TTC549 (cell line): ENCODE data around the gene PEAK1.
A peak's percentile ranks its signal among the peaks of the same experiment; 100 is the strongest.
"Not testable (repeated sequence)": the region's sequence is repeated elsewhere in the genome, so short reads cannot be mapped to it uniquely, and the experiment has no call there.

ENCODE experiments used
- FAIRE-seq: peaks from 2 replicates; lab custom pipeline; 2012; peaks lifted over from hg19 to GRCh38; lab: Jason Lieb, UNC

The PEAK1 gene

DNA sequence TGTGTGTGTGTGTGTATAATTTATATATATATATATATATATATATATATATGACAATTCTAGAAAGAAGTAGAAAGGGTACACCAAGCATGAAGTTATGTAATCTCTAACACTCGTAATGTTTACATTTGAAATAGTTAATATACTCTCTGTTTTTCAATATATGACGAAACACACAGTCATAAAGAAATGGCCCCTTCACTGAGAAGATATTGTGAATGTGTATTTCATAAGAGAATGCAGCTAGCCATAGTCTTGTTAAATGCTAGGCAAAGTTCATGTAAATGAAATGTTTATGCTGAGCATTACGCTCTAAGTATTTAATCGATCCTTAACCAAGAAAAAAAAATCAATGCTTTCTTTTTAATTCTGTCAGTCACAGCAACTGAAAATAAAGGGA lies 194.3 kb downstream of the PEAK1 start:
- FAIRE-seq = no peak

DNA sequence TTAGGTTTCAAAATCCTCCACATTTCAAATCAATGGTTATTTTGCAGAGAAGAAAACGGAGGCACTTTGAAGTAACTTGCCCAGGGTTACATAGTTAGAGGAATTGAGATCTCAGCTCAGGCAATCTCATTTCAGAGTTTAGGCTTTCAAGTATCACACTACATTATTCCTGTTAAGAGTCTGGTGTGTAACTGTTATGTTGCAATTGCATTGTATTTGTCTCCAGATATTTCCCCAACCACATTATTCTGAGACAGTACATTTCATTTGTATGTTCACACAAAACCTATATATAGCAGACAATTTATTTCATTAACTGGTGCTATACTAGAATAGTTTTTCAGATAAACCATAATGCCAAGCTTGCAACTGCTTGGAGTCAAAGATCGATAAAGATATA lies 194.8 kb downstream of the PEAK1 start:
- FAIRE-seq = no peak

DNA sequence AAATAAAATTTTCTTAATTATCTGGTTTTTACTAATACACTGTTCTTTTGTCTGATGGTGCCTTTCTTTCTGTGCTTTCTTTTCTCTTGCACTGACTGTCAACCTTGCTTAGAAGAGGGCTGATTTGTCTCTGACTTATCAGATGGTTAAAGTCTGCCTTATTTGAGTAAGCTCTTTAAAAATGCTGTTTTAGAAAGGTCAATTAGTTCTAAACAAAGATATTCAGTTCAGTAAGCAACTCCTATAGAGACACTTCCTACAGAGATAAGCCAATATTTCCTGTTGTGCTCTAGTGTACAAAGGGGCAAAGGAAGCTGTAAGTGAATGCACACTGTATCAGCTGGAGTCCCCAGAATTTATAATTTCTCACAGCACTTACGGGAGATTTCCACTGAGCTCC lies 195.6 kb downstream of the PEAK1 start:
- FAIRE-seq = no peak

DNA sequence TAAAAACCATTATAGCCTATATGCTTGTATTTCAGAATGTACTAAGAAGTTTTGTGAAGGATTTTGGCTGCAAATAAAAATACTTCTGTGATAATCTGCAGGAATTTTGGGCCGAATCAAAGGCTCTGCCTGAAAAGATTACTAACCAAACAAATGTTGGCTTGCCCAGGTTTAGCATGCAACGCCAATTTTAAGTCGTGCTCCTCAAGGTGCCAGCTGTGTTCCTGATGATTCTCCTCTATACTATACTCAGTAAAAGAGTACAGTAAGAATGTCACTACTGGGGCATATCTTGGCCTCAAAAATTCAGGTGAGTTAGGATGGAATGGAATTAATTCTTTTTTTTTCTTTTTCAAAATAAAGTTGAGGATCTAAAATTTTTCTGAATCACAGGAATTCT lies 198.2 kb downstream of the PEAK1 start:
- FAIRE-seq = no peak

DNA sequence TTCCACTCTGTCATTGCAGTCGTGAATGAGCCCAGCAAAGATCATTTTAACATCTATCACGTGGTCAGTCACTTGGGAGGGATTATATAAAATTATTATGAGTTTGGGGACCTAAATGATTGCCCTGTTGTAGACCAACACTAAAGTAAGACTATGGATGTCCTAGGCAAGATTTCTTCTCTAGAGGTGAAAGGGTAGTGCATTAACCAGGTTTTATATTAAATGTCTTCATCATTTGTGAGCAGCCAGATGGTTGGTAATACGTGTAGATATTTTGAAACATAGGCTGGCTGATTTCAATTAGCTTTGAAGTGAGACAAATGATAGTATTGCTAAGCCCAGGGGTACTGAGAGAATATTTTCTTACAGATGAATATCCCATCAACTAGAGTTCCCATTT lies 198.7 kb downstream of the PEAK1 start:
- FAIRE-seq = no peak

DNA sequence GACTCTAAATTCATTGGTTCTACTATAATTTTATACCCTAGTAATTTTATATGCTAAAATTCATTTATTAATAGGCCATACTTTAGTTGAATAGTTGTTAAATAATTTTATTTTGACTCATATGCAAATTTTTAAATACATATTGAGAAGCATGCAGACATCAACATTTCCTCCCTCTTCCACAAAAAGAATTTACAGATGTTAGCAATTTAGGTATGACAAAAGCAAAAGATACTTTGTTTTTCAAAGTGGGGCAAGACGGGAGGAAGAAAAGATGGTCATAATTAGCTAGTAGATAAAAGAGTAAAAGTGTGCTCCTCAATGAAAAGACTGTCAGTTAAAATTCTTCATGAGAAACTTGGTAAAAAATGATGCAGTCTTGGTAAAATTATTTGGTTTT lies 200.1 kb downstream of the PEAK1 start:
- no peak for FAIRE-seq

DNA sequence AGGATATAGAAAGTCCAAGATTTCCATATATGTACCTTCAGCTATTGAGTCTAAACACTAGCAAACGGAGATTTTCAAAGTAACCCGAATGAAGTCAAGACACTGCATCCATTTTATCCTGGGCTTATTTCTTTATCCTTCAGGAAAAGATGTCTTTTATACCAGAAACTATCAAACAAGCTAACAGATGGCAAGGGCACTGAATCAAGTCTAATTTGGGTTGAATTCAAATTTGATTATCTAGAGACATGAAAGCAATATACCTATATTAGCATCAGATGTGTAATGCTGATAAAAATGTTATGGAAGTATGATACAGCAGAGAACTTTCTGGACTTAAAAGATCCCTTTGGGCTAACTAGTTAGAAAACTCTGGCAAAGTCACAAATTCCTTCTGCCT lies 210.7 kb downstream of the PEAK1 start:
- no peak for FAIRE-seq

DNA sequence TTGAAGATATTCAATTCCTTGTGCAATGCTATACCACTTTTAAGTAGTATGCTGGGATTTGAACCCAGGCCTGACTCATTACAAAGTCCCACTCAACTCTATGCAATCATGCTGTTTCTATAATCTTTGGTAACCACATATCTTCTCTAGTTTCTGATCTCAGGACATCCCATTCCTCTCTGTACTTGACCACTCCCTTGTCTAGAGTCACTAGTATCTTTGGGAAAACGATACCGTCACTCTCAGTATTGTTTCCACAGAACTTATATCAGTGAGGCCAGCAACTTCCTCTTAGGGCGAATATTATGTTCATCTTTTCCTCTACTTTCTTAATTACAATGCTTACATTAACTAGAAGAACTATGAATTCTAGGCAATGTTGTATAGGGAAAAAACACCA lies 211.7 kb downstream of the PEAK1 start:
- no peak for FAIRE-seq

DNA sequence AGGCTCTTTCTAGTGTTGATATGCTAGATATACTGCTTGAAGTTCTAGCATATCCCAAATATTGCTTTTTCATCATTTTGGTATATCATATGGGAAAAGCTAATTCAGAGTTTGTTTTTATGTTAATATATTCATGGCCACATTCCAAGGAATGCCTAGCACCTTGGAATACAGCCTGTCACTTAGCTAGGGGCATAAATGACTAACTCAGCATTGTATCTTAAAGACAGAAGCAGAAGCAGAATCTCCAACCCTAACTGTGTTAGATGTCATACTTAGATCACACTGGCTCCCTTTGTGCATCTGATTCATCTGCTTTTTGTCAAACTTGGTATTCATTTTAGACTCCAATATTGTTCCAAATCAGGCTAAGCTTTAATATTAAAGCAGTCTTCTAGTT lies 218.2 kb downstream of the PEAK1 start:
- FAIRE-seq = no peak

DNA sequence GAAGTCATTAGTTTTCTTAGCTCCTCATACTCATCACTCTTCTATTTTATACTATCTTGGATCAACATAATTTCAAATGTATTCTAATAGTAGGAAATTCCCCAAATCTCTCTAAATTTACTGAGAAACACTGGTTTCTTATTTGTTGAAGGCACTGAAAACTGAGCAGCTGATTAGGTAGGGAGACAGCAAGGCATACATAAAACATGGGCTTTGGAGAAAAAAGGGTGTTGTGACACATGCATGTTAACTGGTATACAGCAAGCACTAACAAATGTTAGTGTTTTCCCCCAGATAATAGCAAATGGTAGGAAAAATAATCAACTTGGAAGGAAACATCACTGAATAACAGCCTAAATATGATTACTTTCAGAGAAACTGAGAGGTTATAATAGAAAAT lies 223.5 kb downstream of the PEAK1 start:
- FAIRE-seq = no peak

DNA sequence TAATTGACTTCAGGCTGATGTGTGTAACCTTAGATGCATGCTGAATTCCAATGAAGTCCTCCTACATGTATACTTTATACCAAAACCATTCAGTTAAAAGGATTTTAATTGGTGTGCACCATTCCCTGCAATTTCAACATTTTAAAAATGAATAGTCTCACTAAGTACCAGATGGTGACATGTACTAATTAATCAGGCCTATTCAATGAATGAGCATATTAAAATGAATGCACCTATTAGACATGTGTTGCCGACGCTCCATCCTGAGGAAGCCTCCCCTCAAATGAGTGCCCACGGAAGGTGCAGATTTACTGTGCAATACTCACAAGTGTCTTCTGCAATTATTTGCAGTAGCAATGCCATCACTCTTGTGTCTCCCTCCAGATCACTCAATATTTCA lies 224.3 kb downstream of the PEAK1 start:
- FAIRE-seq = no peak

DNA sequence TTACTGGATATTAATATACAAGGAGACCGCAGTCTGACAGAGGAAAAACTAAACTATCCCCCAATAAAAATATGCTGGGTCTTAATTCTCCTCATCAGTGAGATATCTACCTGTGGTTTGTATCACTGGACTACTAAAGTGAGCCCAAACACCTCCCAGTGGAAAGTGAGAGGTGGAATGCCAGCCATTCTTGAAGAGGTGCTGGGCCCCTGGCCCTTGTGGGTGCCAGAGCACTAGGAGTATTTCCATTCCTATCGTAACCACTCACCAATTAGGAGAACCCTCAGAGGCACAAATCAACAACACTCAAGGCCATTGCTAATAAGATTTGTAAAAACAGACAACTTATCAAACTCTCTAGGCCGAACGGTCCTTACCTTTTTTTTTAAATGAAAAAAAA lies 227.5 kb downstream of the PEAK1 start:
- no peak for FAIRE-seq

DNA sequence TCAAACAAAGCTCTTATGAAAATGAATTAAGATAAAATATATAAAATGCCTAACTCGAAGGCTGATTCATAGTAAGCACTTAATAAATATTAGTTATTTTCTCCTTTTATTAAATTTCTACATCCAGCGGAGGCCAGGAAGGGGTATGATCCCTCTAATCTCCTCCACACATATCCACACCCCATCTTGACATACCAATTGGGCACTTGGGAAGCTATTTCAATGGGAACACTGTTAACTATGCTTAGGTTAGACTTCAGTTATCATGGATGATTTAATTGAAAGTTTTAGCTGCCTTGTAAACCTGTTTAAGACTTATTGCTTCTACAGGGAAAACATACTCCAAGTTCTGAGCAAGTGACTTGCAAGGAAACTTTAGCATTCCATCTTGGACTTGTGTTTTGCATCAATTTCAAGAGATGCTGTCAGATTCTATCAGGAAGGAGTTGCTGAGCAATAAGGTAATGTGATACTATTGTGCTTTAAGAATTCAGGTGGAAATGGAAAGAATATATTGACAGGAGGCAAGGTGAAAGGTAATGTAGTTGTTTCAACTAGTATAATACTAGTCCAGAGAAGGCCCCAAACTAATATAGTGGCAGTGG lies 228.6 kb downstream of the PEAK1 start:
- no peak for FAIRE-seq

DNA sequence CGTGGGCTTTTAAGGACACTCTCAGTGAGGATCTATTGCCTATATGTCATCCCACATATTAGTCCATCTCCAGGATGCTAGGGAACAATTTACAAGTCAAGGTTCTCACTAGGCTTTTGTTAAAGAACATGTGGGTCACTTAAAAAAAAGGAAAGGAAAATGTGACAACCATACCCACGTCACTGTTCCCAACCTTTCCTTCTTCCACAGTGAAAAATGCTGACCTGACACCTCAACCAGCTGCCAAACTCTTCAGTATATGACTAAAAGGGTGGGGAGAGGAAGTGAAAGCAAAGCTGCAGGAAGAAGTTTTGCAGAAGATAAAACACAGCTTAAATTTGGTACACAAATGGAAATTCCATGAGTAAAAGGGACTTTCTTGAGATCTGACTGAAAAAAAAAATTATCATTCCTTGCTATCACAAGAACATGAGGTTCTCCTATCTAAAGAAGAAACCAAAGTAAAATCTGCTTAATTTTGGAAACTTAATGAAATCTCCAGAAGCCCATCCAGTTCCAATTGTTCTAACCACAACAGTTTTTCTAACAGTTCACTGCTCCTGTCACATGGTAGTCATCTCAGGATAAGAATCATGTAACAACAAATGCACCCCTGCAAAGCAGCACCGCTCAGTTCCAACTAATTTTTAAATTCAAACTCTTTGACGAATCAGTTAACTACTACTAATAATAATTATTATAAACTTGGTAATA lies 232.0 kb downstream of the PEAK1 start:
- FAIRE-seq = no peak

DNA sequence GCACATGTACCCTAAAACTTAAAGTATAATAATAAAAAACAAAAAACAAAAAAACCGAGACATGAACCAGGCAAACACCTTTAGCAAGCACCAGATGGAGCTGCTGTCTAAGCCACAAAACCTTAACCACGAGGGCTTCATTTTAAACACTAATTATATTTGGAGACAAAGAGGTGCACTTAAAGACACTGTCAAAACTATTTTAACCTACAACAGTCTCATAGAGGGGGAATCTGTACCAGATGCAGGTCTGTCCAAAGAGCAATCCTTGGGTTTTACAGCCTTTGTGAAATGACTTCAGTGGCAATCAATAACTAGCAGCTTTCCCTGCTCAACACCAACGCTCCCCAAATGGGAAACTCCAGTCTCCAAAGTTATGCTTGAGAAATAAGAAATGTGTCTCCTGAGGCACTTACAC lies 233.3 kb downstream of the PEAK1 start:
- peak; percentile 34 for FAIRE-seq

DNA sequence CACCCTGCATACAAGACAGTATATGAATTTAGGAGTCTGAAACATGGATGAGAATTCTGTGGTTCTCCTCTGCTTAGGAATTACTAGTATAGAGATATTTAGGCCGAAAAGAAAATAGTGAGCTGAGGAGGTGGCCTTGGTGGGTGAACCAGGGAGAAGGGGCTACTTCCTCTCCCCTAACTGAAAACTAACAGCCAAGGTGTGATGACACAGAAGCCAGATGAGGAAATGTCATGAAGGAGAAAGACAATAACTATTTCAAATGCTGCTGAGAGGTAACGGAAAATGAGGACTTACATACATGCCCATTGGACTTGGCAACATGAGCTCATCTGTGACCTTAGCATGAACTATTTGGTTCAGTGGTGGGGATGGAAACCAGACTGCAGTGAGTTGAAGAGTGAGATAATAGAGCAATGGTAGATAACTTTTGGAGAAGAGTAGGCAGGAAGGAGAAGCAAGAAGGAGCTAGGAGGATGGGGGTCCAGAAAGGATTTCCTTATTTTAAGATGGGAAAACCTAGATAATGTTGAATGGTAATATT lies 234.6 kb downstream of the PEAK1 start:
- no peak for FAIRE-seq

DNA sequence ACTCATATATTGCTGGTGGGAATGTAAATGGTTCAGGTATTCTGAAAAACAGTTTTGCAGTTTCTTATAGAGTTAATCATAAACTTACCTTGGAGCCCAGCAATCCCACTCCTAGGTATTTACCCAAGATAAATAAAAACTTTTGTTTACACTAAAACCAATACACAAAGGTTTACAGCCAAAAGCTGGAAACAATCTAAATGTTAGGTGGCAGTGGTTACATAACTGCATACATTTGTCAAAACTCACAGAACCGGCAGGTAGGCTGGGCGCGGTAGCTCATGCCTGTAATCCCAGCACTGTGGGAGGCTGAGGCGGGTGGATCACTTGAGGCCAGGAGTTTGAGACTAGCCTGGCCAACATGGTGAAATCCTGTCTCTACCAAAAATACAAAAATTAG lies 235.6 kb downstream of the PEAK1 start:
- not testable (repeated sequence) for FAIRE-seq

DNA sequence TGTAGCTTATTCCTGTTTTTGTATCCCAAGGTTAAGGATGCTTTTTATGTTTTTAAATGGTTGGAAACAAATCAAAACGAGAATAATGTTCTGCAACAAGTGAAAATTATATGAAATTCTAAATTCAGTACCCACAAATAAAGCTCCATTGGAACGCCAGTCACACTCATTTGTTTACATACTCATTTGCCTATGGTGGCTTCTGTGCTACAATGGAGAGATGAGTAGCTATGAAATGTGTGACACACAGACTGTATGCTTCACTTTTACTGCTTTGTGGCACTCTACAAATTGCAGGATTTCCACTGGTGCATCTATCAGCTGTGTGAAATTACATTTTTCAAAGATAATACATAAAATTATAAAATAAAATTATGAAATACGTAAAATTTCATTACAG lies 236.8 kb downstream of the PEAK1 start:
- no peak for FAIRE-seq

DNA sequence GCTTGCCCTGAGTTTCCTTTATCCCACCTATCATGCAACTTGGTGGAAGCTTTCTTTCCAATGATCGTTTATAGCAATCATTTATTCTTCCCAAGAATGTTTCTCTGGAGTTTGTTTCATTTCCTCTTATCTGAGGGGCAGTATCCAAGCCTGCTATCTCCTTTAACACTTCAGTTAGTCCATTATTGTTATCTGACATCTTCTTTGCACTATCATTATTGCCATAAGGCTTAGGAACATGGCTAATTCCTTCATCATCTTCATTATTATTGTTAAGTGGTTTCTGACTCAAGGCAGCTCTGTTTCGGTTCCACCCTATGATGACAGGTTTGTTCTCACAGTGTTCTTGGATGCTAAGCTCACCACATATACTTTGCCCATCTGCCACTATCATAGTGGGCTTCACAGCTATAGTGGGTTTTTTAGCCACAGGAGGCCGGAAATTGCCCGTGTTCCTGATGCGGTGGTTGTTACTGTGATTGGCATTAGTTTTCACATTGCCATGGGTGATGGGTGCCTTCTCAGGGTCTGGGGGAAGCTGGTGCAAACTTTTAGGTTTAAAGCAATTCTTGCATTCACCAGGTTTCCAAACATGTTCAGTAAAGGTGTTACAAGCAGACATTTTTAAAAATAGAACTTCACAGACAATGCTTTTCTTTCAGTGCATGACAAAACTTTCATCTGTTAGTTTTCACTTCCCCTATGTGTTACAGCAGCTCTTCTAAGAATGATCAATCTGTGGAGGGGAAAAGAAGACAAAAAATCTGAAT lies 238.4 kb downstream of the PEAK1 start:
- no peak for FAIRE-seq

DNA sequence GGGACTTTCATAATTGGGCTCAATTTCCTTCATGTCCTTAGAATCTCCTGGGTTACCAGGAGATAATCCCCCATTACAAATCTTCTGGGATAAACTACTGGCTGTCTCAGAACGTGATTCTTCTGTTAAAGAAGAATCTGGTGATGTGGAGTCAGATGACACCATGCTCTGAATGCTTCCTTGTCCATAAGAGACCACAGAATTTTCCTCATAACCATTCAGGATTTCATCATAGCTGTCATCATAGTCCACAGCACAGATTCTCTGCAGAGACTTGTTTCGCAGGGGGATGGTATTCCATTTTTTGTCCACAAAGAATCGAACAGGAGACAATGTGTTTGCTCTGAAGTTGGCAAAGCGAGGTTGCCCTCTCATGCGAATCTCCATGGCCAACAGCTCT lies 239.1 kb downstream of the PEAK1 start:
- FAIRE-seq = no peak

DNA sequence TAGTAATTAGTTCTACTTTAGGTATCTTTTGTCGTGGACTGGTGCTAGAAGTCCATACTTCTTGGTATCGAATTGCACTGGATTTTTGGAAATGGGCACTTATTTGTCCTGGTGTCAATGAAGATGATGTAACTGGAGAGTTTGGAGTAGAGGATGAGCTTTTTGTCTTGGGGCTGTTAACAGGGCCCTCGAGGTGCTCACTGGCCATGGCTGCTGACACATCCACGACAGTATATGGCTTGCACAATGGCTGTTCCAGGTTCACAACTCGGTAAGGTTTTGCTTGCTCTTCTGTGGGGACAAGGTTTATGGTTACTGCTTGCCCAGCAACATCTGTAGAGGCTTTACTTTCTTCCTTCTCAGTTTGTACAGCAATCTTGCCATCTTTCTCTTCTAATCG lies 239.6 kb downstream of the PEAK1 start:
- no peak for FAIRE-seq

DNA sequence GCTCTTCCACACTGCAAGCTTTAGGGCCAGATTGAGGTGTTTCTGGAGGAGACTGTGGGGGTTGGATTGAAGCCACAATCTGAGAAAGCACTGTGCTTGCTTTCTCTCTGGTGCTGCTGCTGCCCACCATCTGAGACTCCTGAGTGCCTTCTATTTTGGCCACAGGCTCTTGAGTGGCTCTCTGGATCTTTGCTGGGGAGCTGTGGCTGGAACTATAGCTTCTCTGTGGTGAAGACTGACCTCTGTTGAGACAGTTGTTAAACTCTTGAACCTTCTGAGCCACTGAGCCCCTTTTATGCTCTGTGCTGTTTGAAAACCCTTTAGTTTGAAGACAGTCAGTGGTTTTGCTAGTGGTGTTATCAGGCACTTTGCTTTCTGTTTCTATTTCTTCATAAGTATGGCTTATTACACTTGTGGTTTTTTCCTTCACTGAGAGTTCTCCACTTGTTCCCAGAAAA lies 240.3 kb downstream of the PEAK1 start:
- no peak for FAIRE-seq

DNA sequence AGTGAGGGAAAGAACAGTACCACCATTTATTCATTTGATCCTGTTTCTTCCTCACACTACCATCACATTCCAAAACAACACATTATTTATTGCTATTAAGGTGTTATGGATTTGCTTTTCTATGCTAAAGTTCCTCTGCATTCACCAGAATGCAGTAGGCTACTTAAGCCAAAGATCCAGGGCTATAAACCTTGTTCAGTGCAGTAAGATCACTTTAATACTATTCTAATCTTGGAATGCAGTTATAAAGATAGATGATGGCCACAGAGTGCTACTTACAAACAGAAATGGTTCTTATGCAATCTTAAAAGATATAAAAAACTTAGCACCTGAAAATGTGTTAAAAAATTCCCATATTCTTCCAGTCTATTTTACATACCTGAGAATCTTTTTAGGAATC lies 241.5 kb downstream of the PEAK1 start:
- FAIRE-seq = no peak
